Hematopoietic multipotent progenitor cell treated with erythropoietin and hydrocortisone succinate and interleukin-3 and kit ligand, for 8 days (in vitro differentiated cells): ENCODE data around the gene CIBAR2.
"Not testable (repeated sequence)": the region's sequence is repeated elsewhere in the genome, so short reads cannot be mapped to it uniquely, and the experiment has no call there.

Experiments
- DNase-seq: peaks from one replicate; pipeline ENCODE4 v3.0.0-alpha.2; 2015

Gene CIBAR2

GRCh38 chr16:85057948-85058347 is 54.3 kb downstream of the CIBAR2 start:
- no peak for DNase-seq

GRCh38 chr16:85057212-85057889 is 54.9 kb downstream of the CIBAR2 start:
- DNase-seq: no peak

GRCh38 chr16:85056211-85056748 is 56.0 kb downstream of the CIBAR2 start:
- DNase-seq: no peak

- DNase-seq: peak; percentile 81
These were observed 56.6 kb downstream of the CIBAR2 start for GRCh38 chr16:85055493-85056210.

- no peak for DNase-seq
These were observed 57.3 kb downstream of the CIBAR2 start for GRCh38 chr16:85054948-85055492.

- DNase-seq: not testable (repeated sequence)
These were observed 58.0 kb downstream of the CIBAR2 start for GRCh38 chr16:85054321-85054720.

GRCh38 chr16:85052536-85052935 is 59.7 kb downstream of the CIBAR2 start:
- no peak for DNase-seq

- DNase-seq: no peak
These were observed 60.6 kb downstream of the CIBAR2 start for GRCh38 chr16:85051683-85052082.

- no peak for DNase-seq
These were observed 61.1 kb downstream of the CIBAR2 start for GRCh38 chr16:85051067-85051581.

GRCh38 chr16:85049706-85050305 is 62.5 kb downstream of the CIBAR2 start:
- no peak for DNase-seq

GRCh38 chr16:85048921-85049562 is 63.2 kb downstream of the CIBAR2 start:
- peak; percentile 42 for DNase-seq
